DND-41 (cell line): ENCODE data around the gene STAC.
"Not testable (repeated sequence)": the region's sequence is repeated elsewhere in the genome, so short reads cannot be mapped to it uniquely, and the experiment has no call there.

Source experiments
- ATAC-seq: fragments of 200-7000 bp; cut with Tn5 transposase; 3 replicates; pipeline ENCODE4 v1.9.1; 2021; ENCODE audit warnings: low read depth; ENCODE audit not compliant: insufficient read depth
- DNase-seq: peaks from one replicate; pipeline ENCODE4 v3.0.0-alpha.2; 2020
- H2AFZ ChIP-seq: 2 replicates; pipeline ENCODE4 v1.6.0; 2012; ENCODE audit warnings: low read depth, low read length
- H3K27ac ChIP-seq: 2 replicates; pipeline ENCODE4 v1.5.1; 2012; ENCODE audit warnings: low read length, inconsistent platforms
- H3K27me3 ChIP-seq: fragments of 200-600 bp; sonication (generic); 2 replicates; pipeline ENCODE4 v1.6.0; 2012; ENCODE audit warnings: low read length, mild to moderate bottlenecking, inconsistent platforms; ENCODE audit not compliant: insufficient read depth, poor library complexity
- H3K36me3 ChIP-seq: 2 replicates; pipeline ENCODE4 v1.5.1; 2012; ENCODE audit warnings: low read length, inconsistent platforms; ENCODE audit not compliant: insufficient read depth
- H3K4me1 ChIP-seq: 2 replicates; pipeline ENCODE4 v1.5.1; 2012; ENCODE audit warnings: mild to moderate bottlenecking, low read length; ENCODE audit not compliant: insufficient read depth
- H3K4me2 ChIP-seq: 2 replicates; pipeline ENCODE4 v1.6.0; 2012; ENCODE audit warnings: mild to moderate bottlenecking, moderate library complexity, low read length, inconsistent platforms; ENCODE audit not compliant: insufficient read depth
- H3K4me3 ChIP-seq, 2 experiments: fragments of 200-600 bp in 1 of 2; shearing (Covaris generic) in 1 of 2; 2 replicates each; pipeline ENCODE4 v1.5.1; 2012 to 2016; ENCODE audit warnings: inconsistent platforms in 2 of 2, low read length in 2 of 2, mild to moderate bottlenecking in 2 of 2, low read depth in 1 of 2, moderate library complexity in 1 of 2
- H3K79me2 ChIP-seq: 2 replicates; pipeline ENCODE4 v1.6.0; 2012; ENCODE audit warnings: low read length, inconsistent platforms; ENCODE audit not compliant: insufficient read depth
- H3K9ac ChIP-seq: 2 replicates; pipeline ENCODE4 v1.6.0; 2012; ENCODE audit warnings: low read depth, mild to moderate bottlenecking, inconsistent platforms, low read length, moderate library complexity
- H3K9me3 ChIP-seq: 2 replicates; pipeline ENCODE4 v1.5.1; 2012; ENCODE audit warnings: low read length, moderate library complexity, mild to moderate bottlenecking, inconsistent platforms; ENCODE audit not compliant: insufficient read depth, severe bottlenecking
- H4K20me1 ChIP-seq: 2 replicates; pipeline ENCODE4 v1.6.0; 2012; ENCODE audit warnings: low read length; ENCODE audit not compliant: insufficient read depth
- CTCF ChIP-seq: IDR thresholded peaks from 2 replicates; pipeline ENCODE4 v1.5.1; 2012; ENCODE audit warnings: borderline replicate concordance, low read length, moderate library complexity, mild to moderate bottlenecking; ENCODE audit not compliant: poor library complexity, severe bottlenecking; ENCODE audit errors: extremely low read depth
- EZH2 ChIP-seq: IDR thresholded peaks from 3 replicates; pipeline ENCODE4 v1.6.1; 2012; ENCODE audit warnings: borderline replicate concordance, low read depth, mild to moderate bottlenecking, moderate library complexity, low read length, inconsistent platforms; ENCODE audit not compliant: severe bottlenecking

The STAC gene

GRCh38 chr3:36446276-36446675, 66.0 kb downstream of the STAC start:
- no peaks in the 10 kb centered on the region for H3K79me2 ChIP-seq
- H3K9ac ChIP-seq: no peak overlapping the region
- DNase-seq (no peak), ATAC-seq (no peak)
- H3K36me3 ChIP-seq: no peaks in the 10 kb centered on the region
- no peaks in the 10 kb centered on the region for H3K9me3 ChIP-seq
- no peak overlapping the region for H2AFZ ChIP-seq
- no peak overlapping the region for H3K27ac ChIP-seq
- no peaks in the 10 kb centered on the region for H4K20me1 ChIP-seq
- H3K4me1 ChIP-seq: no peaks in the 10 kb centered on the region
- H3K4me3 ChIP-seq: no peak overlapping the region
- TF ChIP-seq CTCF: no peak
- no peak for TF ChIP-seq EZH2
- H3K27me3 ChIP-seq: peaks cover 9% of the 10 kb centered on the region
- no peak overlapping the region for H3K4me2 ChIP-seq

- no peaks in the 10 kb centered on the region for H3K79me2 ChIP-seq
- no peak overlapping the region for H3K4me2 ChIP-seq
- no peak overlapping the region for H3K4me3 ChIP-seq
- no peak overlapping the region for H3K27ac ChIP-seq
- no peak overlapping the region for H2AFZ ChIP-seq
- H4K20me1 ChIP-seq: no peaks in the 10 kb centered on the region
- H3K36me3 ChIP-seq: no peaks in the 10 kb centered on the region
- TF ChIP-seq CTCF: no peak
- TF ChIP-seq EZH2: no peak
- ATAC-seq: no peak
- no peaks in the 10 kb centered on the region for H3K4me1 ChIP-seq
- peaks cover 7% of the 10 kb centered on the region for H3K27me3 ChIP-seq
- no peaks in the 10 kb centered on the region for H3K9me3 ChIP-seq
- no peak for DNase-seq
- no peak overlapping the region for H3K9ac ChIP-seq
These were observed 66.8 kb downstream of the STAC start for GRCh38 chr3:36447061-36447460.

- H3K27ac ChIP-seq: no peak overlapping the region
- no peaks in the 10 kb centered on the region for H4K20me1 ChIP-seq
These were observed 71.5 kb downstream of the STAC start for GRCh38 chr3:36451816-36452215.

GRCh38 chr3:36453213-36453612, 72.9 kb downstream of the STAC start:
- H3K79me2 ChIP-seq: not testable (repeated sequence)

More at GRCh38 chr3:36451816-36452215, 71.5 kb downstream of the STAC start:
- no peak for TF ChIP-seq CTCF
- TF ChIP-seq EZH2: no peak
- no peak overlapping the region for H3K9ac ChIP-seq
- no peaks in the 10 kb centered on the region for H3K4me1 ChIP-seq
- H2AFZ ChIP-seq: no peak overlapping the region
- no peak overlapping the region for H3K4me3 ChIP-seq
- no peak for ATAC-seq
- no peaks in the 10 kb centered on the region for H3K36me3 ChIP-seq
- H3K27me3 ChIP-seq: peaks cover 4% of the 10 kb centered on the region
- H3K9me3 ChIP-seq: no peaks in the 10 kb centered on the region
- no peak for DNase-seq
- no peaks in the 10 kb centered on the region for H3K79me2 ChIP-seq
- H3K4me2 ChIP-seq: no peak overlapping the region

GRCh38 chr3:36453896-36454295, 73.6 kb downstream of the STAC start:
- H3K27me3 ChIP-seq, H3K4me2 ChIP-seq, H3K9me3 ChIP-seq, H3K9ac ChIP-seq, H2AFZ ChIP-seq, H4K20me1 ChIP-seq, DNase-seq, H3K27ac ChIP-seq, H3K79me2 ChIP-seq, H3K4me3 ChIP-seq, H3K4me1 ChIP-seq, ATAC-seq, H3K36me3 ChIP-seq: not testable (repeated sequence)

More at GRCh38 chr3:36453213-36453612, 72.9 kb downstream of the STAC start:
- H2AFZ ChIP-seq, H3K27me3 ChIP-seq, H3K9ac ChIP-seq, H3K27ac ChIP-seq, H4K20me1 ChIP-seq, H3K4me1 ChIP-seq, H3K36me3 ChIP-seq, ATAC-seq, DNase-seq, H3K4me3 ChIP-seq, H3K9me3 ChIP-seq, H3K4me2 ChIP-seq: not testable (repeated sequence)
